Cortex of kidney (tissue), 1 donor: Measurements from ENCODE around the gene AHNAK2.

Experiments
- DNase-seq: peaks from one replicate; lab custom pipeline; 2025; lab: John Stamatoyannopoulos, UW

Gene AHNAK2

DNA sequence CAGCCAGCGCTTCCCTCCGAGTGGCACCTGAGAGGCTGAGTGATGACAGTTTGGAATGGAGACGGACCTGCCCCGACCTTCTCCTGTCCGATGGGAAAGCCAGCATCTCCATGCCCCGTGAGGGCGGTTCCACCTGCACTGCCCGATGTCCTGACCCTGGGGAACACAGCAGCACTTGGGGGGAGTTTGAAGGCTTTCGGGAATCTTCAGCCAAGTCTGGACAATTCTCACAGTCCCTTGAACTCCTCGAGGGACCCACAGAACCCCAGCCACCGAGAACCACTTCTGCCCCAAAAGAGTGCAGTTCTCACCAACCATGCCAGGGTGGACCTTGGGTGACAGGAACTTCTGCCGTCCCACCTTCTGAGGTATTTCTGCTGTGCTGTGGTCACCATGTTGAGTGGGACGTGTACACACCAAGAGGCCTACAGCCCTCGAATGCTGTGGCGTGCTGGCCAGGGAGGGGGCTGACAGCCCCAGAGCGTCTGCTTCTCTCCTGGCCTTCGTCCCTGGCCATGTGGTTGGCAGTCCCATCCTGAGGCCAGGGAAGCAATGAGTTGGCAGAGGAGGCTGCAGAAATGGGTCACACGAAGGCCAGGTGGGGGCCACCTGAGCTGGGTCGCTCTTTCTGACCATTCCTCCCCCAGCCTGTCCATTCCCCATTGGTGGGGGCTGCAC, 8.5 kb upstream of the AHNAK2 start:
- no peak for DNase-seq

DNA sequence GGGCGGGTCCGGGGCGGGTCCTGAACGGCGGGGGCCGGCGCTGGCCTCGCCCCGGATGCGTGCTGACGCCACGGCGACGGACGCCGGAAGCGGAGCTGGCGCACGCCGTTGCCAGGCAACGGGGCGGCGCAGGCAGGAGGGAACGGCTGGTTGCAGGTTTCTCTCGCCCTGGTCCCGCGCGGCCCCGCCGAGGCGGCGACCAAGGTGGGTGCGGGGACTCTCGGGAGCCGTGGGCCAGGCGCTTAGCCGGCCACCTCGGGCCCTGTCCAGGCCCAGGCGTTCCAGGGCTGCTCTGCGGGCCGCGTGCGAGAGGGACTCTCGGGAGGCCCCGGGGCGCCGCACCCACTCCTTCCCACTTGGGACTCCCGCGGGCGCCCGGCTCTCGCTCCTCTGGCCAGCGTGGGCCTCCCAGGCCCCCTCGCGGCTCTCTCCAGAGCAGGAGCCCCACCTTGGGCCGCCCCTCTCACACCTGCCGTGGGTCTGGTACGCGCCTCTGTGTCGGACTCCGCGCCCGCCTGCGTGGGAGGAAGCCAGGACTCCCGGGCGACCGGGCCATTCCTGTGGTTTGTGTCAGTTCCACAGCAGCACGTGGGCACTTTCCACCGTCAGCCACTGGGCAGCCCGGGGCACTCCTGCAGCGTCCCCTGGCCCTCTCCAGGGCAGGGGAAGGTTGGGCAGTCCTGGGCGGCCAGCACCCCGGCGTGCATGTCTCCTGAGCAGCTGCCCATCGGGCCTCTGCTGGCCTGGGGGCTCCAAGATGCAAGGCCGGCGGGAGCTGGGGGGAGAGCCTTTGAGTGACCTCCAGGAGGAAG, 7.7 kb upstream of the AHNAK2 start, which contains the start of gene CLBA1:
TSS of gene CLBA1 (plus strand) at position 114 of the 812 bp plus-strand sequence. CDS start at position 758, 644 bp downstream.
- DNase-seq: no peak

DNA sequence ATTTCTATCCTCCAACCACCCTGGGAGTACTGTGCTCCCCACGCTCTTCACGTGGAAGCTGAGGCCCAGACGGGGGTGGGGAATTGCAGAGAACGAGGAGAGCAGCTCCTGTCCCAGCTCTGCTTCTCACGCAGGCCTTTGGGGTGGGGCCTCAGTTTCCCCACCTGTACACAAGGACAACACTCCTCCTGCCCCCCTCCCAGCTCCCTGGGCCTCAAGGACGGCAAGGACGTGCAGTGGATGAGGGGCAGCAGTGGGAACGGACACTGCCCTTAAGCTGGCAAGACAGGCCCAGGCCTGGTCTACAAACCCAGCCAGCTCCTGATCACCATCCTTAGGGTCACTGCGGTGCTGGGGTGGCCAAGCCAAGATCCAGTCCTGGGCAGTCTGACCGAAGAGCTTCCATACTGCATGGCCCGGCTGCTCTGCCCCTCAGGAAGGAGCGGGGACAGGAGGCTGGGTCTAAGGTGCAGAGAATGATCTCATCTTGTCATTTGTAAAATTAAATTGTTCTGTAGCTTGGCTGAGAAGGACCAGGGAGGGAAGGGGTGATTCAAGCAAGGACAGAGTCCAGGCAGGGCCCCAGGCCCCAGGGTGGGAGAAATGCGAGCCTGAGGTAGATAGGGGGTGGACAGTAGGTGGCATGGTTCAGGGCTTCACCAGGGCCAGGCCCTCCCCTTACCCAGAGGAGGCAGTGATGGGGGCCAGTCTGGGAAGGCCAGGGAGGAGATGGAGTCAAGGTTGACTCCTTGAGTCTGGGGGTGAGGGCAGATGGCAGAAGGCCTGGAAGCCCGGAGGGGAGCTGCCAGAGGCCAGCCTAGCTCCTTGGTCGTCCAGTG, 6.1 kb upstream of the AHNAK2 start:
- DNase-seq: no peak

DNA sequence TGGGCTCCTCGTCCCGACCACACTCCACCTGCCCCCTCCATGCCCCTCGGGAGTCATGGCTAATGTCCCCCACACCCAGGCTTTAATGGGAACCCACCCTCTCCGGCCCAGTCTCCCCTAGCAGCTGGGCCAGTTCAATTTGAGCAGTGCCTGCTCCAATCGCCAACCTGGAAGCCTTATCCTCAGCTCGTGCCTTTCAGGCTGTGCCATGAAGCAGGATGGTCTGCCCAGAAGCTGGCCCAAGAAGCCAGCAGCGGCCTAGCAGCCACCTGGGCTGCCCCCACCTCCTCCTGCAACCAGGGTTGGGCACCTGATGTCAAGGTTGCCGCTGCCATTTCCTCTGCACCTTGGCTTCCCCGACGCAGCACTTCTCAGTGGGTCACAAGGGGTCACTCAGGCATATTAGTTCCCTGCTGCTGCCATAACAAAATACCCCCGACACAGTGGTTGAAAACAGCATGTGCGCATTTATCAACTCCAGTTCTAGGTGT, 5.1 kb upstream of the AHNAK2 start:
- no peak for DNase-seq

DNA sequence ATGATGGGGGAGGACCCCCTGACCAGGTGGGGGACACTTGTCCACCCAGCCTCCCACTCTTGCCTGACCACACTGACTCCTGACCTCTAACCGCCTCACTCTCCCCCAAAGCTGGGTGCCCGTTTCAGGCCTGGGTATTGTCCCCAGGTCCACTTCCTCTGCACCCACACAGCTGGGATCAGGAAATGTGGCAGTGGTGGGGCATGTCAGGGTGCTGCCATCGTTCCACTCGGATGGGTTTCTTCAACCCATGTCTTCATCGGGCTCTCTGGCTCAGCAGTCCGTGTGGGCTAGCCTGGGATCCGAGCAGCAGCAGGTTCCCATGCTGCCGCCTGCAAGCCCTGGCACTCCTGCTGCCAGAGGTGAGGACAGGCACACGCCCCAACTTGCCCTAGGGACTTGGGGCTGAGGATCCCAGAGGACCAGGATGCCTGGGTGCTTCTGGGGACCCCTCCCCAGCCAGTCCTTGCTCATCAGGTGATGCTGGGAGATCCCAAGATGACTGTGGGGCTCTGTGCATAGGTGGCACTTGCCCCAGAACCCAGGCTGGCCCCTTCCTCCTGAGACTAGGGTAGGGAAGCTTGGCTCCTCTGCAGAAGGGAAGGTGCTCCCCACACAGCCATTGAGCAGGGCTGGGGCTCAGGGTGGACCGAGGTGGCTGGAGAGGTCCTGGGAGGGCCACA, 4.5 kb upstream of the AHNAK2 start:
- DNase-seq: no peak

DNA sequence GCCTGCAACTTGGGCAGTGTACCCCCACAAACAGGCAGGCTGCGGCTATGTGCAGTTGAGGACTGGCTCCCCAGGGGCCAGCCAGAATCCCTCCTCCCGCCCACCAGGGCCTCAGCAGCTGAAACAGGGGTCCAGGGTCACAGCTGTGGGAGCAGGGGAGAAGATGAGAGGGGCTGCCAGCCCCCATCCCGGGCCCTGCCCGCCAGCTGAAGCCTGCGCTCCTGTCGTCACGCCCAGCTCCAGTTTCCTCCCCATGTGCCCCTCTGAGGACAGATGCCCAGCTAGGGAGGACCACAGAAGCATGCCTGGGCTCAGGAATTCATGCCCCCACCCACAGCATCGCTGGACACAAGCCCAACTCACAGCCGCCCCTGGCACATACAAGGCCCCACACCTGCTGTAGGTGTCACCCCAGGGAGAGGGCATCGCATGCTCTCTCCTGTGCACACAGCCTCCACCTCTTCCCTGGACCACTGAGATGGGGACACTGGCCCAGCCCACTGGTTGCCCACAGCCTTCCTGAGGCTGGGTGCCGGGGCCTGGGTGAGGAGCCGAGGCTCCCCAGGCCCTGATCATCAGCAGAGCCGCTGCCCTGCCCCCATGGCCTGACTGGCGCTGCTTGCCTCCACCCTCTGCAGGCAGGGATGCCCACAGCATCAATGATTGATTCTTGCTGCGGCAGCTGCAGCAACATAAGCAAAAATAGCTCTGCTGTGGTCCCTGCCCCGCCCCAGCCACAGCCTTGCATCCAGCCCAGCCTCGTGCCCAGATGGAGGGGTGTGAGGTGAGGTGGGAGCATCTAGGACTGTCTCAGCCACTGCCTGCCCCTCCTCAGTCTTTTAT, 3.7 kb upstream of the AHNAK2 start:
- DNase-seq: no peak

DNA sequence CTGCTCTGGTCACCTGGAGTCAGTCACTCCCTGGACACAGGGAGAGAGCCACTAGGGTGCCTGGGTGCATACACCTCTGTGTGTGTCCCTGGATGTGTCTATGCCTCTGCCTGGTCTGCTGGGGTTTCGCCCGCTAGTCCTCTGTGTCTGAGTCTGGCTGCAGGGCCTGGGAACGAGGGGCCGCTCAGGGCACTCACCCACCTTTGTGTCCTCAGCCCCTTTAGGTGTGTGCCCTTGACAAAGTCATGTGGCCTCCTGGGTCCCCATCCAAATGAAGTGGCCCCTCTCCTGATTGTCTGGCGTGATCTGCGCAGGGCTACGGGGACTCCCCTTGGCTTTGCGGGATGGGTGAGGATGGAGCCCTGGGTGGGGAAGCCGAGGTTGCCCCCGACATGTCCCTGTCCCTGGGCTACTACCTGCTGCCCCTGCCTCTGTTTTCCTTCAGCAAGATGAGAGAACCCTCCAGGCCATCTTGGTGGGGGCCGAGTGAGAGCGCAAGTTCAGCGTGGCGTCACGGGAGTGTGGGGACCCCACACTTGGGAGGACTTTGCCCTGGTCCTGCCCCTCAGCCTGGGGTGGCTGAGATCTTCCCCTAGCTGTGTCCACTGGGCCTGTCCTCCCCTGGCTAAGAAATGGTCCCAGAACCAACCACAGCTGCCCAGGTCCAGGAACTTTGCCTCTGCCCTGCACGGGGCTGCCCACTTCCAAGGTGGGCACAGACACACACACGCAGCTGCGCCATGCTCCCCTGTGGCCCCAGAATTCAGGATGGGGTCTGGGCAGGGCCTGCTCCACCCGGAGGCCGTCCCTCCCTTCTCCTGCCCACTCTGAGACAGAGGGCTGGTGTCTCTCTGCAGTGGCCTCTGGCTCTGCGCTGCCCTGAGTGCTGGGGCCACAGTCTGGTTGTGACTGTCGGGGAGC, 2.7 kb upstream of the AHNAK2 start:
- DNase-seq: no peak

DNA sequence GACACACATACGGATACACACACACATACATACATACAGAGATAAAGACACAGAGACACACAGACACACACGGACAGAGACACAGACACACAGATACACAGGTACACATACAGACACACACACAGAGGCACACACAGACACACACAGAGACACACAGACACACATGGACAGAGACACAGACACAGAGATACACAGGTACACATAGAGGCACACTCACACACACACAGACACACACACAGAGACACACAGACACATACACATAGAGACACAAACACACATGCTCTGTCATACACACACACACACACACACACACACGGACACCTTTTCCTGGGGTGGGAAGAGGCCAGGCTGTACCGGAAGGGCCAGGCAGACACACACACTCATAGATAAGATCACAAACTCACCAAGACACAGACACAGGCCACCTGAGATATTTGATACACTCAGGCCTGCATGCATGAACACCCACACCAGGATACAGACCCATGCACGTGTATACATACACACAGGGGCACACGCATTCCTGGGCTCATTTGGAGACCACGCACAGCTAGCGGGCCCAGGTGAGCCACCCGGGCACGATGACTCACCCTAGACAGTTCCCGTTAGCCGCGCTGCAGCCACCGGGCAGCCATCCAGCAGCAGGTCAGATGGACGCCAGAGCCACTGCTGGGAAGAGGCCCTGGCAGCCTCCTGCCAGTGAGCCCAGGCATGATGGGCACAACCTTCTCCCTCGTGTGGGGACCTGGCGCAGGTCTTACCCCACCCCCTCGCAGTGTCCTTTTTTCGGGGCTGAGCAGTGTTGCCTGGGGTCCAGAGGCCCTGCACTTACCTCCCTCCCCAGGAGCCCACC, 1.8 kb upstream of the AHNAK2 start:
- no peak for DNase-seq

DNA sequence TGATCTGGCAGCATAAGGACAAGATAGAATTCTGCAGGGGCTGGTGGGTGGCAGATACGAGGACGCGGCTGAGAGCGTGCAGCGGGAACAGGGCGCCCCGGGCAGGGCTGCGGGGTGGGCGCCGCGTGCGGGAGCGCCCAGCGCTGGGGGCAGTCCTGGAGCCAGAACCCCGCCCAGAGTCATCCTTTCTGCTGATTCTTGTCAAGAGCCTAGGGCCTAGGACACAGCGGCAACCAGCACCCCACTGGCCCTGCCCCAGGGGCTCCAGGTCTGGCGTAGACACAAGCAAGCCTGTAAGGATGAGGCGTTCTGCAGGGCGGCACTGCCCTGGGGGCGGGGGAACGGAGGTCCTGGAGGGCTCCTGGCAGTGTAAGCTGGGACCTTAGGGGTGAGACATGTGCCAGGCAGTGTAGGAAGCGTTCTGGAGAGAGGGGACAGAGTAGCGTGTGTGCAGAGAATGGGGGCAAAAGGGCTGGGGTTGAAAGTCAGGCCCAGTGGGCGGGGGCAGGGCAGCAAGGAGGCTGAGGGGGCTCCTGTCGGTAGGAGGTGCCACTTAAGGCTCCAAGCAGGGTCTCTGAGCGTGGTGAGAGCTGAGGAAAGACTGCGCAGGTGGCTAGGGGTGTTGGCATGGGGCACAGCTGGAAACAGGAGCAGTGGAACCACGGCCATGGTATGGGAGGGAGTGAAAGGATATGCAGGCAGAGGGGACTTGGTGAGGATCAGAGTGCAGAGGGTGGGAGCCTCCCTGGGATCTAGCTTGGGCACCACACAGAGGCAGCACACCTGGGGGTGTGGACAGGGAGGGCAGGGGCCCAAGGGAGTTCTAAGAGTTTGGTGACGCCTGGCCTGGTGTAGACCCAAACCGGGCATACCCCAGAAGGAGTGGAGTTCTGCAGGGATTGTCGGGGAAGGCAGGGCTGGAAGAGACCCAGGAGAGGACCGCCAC, 845 bp upstream of the AHNAK2 start:
- DNase-seq: no peak

DNA sequence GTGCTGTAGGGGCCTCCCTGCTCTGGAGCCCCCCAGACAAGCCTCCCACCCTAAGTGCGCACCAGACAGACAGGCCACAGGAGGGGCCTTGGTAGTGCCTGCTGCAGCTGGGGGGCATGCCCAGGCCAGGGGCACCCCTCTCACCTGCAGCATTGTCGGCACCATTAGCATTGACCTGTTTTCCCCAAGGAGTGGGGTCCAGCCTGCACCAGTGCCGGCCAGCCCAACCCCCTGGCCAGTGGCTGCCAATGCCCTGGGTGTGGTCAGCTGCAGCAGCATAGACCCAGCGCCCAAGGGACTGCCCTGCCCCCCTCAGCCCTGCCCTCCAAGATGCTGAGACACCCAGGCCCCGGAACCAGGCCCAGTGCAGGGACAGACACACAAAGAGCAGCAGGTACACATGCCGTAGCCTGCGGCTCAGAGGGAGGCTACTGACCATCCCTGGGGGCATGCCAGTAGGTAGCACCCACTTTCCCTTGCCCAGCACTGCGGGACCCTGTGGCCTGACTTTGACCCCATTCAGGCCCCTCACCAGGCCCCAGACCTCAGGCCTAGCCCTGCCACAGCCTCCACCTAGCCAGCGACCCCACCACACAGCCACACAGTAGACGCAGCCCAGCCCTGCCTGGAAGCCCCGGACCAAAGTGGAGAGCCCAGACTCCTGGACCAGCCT, 1.0 kb downstream of the AHNAK2 start:
- DNase-seq: no peak

DNA sequence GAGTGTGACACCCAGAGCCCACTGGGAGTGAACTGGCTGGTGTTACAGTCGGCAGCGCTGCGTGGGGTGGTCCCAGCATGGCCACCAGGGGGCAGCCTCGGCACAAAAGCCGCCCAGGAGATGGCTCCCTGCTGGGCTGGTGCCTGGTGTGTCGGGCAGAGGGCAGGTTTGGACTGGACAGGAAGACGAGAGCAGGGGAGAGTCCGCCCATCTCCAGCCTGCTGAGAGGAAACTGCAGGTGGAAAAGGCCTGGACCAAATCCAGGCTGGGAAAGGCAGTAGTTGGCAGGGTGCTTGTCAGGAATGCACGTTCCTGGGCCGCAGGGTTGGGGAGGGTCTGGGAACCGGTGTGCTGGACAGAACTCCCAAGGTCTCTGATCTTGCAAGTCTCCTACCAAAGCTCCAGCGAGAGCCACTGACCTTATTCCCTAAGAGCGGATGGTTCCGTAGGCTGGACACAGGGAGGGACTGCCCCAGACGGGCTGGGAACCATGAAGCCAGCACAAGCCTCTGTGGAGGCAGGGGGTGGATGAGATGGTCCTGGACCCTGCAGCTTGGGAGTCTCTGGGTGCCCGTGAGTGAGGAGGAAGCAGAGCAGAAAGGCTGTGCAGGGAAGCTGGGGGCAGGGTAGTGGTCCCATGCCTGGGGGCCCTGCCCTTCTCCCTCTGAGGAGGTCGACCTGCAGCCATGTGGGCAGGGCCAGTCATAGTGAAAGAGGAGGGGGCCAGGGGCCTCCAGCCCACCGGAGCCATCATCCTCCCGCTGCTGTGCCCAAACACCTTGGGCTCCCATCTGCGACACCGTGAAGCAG, 1.8 kb downstream of the AHNAK2 start:
- DNase-seq: no peak

DNA sequence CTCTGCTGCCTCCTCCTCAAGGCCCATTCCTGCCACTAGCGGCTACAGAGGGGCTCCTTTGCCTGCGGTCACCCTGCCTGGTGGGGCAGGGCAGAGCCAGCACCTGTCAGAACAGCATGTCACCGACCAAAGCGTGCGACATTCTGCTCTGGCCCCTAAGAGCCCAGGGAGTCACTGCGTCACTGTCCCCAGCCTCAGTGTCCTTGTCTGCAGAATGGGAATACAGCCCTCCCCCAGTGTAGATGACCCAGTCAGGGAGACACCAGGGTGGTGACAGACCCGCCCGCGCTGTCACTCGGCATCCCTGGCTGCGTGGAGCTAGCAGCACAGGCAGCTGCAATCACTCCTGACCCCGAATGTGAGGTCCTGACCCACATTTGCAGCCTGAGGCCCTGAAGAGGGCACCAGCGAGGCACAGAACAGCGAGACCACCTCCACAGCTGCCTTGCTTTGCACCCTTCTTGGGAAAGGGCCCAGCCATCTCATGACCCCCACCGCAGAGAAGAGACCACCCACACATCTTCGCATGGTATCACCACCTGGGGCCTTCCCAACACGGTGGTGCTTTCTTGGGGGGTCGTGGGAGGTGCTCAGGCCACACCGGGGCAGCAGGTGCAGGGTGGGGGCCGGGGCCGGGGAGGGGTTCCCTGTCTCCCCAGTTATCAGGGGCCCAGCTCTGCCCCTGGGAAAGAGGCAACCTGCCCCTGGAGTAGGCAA, 2.5 kb downstream of the AHNAK2 start:
- no peak for DNase-seq

DNA sequence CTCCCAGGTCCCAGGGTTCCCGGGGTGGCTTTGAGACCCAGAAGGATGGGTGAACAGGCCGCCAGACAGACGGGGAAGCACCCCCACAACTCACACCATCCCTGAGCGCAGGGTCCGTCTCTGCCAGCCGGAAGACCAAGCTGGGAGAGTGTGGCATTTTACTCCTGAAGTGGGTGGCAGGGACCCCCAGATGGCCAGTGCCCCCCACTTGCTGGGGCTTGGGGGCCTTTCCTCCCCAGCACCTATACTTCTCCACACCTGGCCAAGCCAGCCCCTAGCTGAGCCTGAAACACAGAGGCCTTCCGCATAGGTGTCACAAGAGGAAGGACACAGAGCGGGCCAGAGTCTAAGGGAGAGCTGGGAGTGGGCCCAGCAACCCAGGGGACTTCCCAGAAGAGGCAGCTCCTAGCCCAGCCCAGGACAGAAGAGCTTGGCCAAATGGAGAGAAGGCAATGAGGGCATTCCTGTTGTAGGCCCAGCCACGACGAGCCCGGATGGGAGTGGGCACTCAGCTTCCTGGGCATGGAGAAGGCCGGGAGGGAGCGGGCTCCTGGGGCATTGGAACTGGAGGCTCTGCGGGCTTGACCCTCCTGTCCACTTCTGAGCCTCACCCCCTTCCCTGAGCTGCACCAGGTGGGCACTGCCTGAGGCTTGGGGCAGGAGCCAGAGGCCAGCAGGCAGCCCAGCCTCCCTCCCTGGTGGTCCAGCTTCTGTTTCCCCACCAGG, 3.3 kb downstream of the AHNAK2 start:
- DNase-seq: no peak

DNA sequence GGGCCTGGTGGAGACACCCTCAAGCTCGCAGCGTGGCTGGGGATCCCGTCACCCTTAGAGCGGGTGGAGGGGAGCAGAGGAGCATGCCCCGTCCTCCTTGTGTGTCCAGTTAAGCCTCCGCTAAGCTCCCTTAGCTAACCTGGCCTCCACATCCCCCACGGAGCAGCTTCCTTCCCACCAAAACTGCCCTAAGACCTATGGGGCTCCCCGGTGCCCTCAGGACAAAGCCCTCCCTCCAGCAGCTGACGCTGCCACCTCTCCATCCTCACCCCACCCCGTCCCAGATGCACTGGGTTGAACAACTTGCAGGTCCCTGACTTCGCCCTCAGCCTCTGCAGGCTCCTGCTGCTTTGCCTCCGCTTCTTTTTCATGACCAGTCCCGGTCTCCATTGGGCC, 4.0 kb downstream of the AHNAK2 start:
- no peak for DNase-seq
